G401 (cell line): ENCODE results near the gene ZFP64. TPM values are rescaled to one million over a fixed set of nuclear protein-coding genes. Genes with fewer than 3 reads are reported as not detected.
"Not testable (repeated sequence)": the region's sequence is repeated elsewhere in the genome, so short reads cannot be mapped to it uniquely, and the experiment has no call there.

ENCODE experiments used
- DNase-seq: peaks from one replicate; pipeline ENCODE4 v3.0.0-alpha.2; 2015; ENCODE audit warnings: low spot score
- in situ Hi-C: cut with HindIII; loops from 2 replicates; pipeline ENCODE4 v1.10.0; 2016; ENCODE audit warnings: low sequenced_read_pairs, mixed read lengths
- total RNA-seq: library from RNA; depleted of rRNA; stranded (reverse); fragments of >200 nt; shearing (Covaris generic); gene quantifications from 2 replicates; pipeline ENCODE4 v1.2.3, GENCODE V29; 2014

The ZFP64 gene
- total RNA-seq, 1 experiment from 2014 or later: 140 TPM

DNA sequence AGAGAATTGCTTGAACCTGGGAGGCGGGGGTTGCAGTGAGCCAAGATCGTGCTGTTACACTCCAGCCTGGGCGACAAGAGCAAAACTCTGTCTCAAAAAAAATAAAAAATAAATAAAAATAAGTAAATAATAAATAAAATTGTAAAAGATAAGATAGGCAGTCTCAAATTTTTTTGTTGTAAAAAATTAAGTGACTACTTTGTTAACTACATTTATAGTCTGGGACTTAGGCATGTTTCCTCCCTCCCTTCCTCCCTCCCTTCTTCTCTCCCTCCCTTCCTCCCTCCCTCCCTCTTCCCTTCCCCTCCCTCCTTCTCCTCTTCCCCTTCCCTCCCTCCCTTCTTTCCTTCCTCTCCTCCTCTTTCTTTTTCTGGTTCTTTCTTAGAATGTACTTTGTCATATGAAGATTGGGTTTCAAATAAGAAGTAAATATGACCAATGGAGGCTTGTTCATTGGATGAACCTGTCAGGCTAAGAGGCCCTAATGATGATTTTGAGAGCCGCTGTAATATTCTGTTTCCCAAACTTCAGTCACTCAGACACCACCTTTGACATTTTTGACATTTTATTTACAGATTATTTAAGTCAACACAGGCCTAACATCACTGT is 24.2 kb downstream of the ZFP64 start:
- no peak for DNase-seq
- in situ Hi-C loops: no loop called here

- in situ Hi-C loops: no loop called here
- no peak for DNase-seq
Observed at GRCh38 chr20:52166150-52166549, 25.4 kb downstream of the ZFP64 start.

DNA sequence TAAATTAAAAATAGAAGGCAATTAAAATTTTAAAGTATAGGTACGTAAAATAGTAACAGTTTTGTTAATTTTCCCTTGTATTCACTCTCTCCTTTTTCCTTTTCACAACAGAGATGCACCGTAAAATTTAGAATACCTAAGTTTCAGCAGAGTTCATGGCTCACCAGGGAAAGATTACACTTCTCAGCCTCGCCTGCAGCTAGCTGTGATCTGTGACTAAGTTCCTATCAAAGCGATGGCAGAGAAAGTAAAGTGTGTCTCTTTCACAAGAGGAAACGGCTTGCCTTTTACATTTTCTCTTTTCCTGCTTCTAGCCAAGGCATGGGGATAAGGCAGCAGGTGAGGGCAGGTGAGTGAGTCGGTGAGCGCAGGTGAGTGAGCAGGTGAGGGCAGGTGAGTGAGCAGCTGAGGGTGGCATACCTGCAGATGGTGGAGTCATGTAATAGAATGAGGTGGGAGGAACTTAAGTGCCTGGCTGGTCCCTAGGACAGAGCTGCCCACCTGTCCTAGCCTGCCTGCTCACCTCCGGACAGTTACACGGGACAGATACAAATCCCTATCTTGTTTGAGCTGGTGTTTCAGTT is 30.9 kb downstream of the ZFP64 start:
- in situ Hi-C loops: no loop called here
- no peak for DNase-seq

GRCh38 chr20:52160049-52160570 is 31.5 kb downstream of the ZFP64 start:
- DNase-seq: no peak
- in situ Hi-C loops: no loop called here

DNA sequence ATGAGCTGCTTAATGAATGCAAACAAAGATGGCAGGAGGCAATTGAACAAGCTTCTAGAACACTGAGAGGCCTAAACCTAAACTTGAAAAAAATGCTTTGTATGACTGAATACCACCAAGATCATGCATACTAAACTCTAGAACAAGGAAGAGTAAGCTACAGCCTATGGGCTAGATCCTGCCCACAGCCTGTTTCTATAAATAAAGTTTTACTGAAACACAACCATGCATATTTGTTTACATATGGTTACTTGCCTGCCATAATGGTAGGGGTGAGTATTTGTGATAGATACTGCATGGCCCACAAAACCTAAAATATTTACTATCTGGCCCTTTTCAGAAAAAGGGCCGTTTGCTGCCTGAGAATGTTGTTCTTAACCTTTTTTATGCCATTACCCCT is 37.0 kb downstream of the ZFP64 start:
- no peak for DNase-seq
- in situ Hi-C loops: no loop called here

GRCh38 chr20:52153896-52154295 is 37.7 kb downstream of the ZFP64 start:
- no peak for DNase-seq
- in situ Hi-C loops: no loop called here

GRCh38 chr20:52152921-52153320 is 38.7 kb downstream of the ZFP64 start:
- in situ Hi-C loops: no loop called here
- no peak for DNase-seq

GRCh38 chr20:52152416-52152815 is 39.2 kb downstream of the ZFP64 start:
- in situ Hi-C loops: no loop called here
- no peak for DNase-seq

DNA sequence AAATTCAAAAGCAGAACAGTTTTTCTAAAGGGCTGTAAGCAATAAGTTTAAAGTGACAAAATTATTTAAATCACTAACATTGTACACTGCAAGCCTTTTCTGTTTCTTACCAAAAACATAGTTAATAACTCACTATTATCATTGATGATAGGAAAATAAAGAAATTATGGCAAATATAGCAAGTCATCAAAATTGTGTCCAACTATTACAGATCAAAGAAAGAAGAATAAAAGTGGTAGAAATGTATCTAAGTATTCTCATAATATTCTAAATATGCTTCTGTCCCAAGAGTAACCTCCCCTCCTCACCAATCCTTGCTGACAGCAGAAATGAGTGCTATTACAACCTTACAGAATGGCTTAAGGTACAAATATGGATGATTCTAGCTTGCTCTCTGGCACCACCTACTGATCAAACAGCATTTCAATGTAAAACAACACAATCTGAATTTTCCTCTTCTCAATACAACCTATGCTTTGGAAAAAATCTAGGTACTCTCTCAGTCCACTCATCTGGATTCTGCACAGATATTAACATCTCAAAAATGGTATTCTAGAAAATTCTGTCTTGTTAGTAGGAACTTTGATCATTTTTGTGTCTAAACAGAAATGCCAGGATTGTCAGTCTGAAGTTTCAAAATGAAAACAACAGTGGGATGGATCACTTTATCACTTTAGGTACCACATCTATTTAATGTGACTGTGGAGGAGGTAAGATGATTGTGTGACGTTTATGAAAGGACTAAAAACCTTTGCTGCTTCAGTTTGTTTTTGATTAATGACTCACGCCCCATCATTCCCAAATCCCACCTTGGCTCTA is 40.9 kb downstream of the ZFP64 start:
- DNase-seq: peak; percentile 74
- in situ Hi-C loops: no loop called here

- no peak for DNase-seq
- in situ Hi-C loops: no loop called here
Observed at GRCh38 chr20:52145587-52145986, 46.0 kb downstream of the ZFP64 start.

DNA sequence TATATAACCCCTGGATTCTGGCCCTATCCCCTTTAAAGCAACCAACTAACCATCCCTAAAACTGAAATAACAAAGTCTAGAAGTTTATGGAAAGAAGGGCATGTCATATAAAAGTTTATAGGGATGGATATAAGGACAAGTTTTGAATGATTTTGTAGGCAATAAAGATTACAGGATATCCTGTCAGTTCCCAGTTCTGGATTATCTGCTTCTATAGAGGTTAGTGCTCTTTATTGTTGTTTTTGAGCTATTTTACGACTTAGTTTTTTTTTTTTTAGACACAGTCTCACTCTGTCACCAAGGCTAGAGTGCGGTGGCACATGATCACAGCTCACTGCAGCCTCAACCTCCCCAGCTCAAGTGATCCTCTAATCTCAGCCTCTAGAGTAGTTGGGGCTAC is 48.3 kb downstream of the ZFP64 start:
- in situ Hi-C loops: no loop called here
- no peak for DNase-seq

DNA sequence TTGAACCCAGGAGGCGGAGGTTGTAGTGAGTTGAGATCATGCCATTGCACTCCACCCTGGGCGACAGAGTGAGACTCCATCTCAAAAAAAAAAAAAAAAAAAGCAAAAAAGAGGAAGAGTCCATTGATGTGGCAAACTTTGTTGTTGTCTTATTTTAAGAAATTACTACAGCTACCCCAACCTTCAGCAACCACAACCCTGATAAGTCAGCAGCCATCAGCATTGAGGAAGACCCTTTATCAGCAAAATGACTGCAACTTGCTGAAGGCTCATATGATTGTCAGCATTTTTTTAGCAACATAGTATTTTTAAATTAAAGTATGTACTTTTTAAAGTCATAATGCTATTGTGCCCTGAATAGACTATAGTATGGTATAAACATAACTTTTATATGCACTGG is 48.8 kb downstream of the ZFP64 start:
- no peak for DNase-seq
- in situ Hi-C loops: no loop called here

DNA sequence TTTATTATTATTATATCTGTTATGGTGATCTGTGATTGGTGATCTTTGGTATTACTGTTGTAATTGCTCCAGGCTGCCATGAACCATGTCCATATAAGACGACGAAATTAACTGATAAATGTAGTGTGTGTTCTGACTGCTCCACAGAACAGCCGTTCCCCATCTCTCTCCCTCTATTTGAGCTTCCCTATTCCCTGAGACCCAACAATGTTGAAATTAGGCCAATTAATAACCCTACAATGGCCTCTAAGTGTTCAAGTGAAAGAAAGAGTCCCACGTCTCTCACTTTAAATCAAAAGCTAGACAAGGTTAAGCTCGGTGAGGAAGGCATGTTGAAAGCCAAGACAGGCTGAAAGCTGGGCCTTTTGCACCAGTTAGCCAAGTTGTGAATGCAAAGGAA is 51.6 kb downstream of the ZFP64 start:
- no peak for DNase-seq
- in situ Hi-C loops: no loop called here

DNA sequence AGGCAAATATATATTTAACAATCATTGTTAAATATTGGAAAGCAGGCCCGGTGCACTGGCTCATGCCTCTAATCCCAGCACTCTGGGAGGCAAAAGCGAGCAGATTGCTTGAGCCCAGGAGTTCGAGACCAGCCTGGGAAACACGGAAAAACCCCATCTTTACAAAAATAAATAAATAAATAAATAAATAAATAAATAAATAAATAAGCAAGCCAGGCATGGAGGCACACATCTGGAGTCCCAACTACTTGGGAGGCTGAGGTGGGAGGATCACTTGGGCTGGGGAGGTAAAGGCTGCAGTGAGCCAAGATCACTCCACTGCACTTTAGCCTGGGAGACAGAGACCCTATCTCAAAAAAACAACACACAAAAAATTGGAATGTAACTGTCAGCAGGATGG is 53.7 kb downstream of the ZFP64 start:
- in situ Hi-C loops: no loop called here
- no peak for DNase-seq

GRCh38 chr20:52133714-52134113 is 57.9 kb downstream of the ZFP64 start:
- in situ Hi-C loops, DNase-seq: not testable (repeated sequence)

GRCh38 chr20:52132337-52132736 is 59.2 kb downstream of the ZFP64 start:
- in situ Hi-C loops: no loop called here
- DNase-seq: no peak

DNA sequence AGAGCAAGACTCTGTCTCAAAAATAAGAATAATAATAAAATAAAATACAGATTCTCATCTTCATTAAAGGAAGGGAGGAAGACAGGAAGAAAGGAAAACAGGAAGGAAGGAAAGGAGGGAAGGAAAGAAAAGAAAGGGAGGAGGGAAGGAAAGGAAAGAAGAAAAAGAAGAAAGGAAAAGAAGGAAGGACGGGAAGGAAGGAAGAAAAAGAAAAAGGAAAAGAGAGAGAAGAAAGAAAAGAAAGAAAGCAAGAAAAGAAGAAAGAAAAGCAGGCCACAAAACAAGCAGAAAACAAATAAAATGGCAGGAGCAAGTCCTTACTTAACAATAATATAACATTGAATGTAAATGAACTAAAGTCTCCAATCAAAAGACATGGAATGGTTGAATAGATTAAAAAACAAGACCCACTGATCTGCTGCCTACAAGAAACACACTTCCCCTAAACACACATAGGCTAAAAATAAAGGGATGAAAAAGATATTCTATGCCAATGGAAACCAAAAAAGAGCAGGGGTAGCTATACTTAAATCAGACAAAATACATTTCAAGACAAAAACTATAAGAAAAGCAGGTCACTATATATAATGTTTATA is 60.4 kb downstream of the ZFP64 start:
- no peak for DNase-seq
- in situ Hi-C loops: no loop called here

GRCh38 chr20:52130406-52130805 is 61.2 kb downstream of the ZFP64 start:
- in situ Hi-C loops: no loop called here
- DNase-seq: no peak

GRCh38 chr20:52129611-52130010 is 62.0 kb downstream of the ZFP64 start:
- in situ Hi-C loops: no loop called here
- no peak for DNase-seq

DNA sequence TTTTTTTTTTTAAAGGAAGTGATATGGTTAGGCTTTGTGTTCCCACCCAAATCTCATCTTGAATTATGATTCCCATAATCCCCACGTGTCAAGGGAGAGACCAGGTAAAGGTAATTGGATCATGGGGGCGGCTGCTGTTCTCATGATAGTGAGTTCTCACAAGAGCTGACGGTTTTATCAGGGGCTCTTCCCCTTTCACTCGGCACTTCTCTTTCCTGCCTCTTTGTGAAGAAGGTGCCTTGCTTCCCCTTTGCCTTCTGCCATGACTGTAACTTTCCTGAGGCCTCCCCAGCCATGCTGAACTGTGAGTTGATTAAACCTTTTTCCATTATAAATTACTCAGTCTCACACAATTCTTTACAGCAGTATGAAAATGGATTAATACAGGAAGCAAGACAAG is 64.3 kb downstream of the ZFP64 start:
- in situ Hi-C loops: no loop called here
- no peak for DNase-seq
